Amygdala (tissue), 56 donors: ENCODE data around the gene TAS2R10.

Source experiments
- DNase-seq, 56 donors: peaks; one replicate each; lab custom pipeline; 2025; lab: John Stamatoyannopoulos, UW

The TAS2R10 gene

DNA sequence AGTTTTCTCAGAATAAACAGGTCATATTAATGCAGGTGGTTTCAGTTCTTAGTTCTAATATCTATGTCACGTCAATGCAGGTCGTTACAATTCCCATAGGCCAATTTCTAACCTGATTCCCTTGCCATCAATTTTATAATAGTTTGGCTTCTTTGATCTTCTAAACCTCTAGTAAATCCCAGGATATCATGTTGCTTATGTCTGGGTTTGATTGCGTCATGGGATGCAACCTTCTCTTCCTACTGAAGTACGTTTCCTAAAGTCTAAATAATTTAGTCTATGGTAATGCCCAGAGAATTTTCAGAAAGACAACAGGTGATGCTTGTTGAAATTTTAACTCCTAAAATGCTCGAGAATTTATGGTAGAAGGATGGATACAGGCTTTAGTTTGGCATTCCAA, 42.9 kb downstream of the TAS2R10 start:
- no peak for DNase-seq

DNA sequence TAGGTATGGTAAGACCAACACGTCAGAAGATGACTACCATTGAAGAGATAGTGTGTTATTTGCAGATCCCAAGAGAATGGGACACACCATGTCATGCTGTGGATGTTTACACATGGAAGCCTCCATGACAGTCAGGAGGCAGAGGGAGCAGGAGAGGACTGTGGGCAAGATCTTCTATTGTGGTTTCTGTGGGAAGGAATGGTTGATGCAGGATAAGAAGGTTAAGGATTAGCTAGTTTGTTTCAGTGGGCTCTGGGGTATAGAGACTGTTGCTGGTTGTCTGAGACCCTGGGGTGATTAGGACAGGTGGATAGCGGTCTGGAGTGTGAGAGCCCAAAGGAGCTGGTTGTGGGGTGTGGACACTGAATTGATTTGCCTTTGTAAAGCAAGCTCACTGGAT, 47.1 kb downstream of the TAS2R10 start:
- no peak for DNase-seq
